A673 (cell line): ENCODE results near the gene CRADD. TPM values are rescaled to one million over a fixed set of nuclear protein-coding genes. Genes with fewer than 3 reads are reported as not detected.

ENCODE experiments used
- BruUV-seq: library from RNA; stranded (reverse); fragments of 400-500 nt; replicated peaks from 2 replicates; lab custom pipeline; 2021; lab: Mats Ljungman, UMichigan
- CTCF ChIA-PET: fragments of 300-600 bp; sonication (Branson Sonifier 250); formaldehyde crosslinking; loops from one replicate; lab custom pipeline; 2022; ENCODE audit warnings: antibody characterized with exemption; lab: Charles Lee
- POLR2A ChIA-PET: fragments of 300-600 bp; sonication (Branson Sonifier 250); formaldehyde crosslinking; loops from one replicate; lab custom pipeline; 2022; ENCODE audit warnings: antibody characterized with exemption; ENCODE audit not compliant: low non-redundant PET; lab: Charles Lee
- DNase-seq: peaks from one replicate; pipeline ENCODE4 v3.0.0-alpha.2; 2015; ENCODE audit warnings: low spot score
- H3K27ac ChIP-seq: fragments of 200-600 bp; sonication (generic); 2 replicates; pipeline ENCODE4 v1.5.1; 2016; ENCODE audit warnings: mixed run types, low read depth, mild to moderate bottlenecking, mixed read lengths, antibody characterized with exemption, low read length; ENCODE audit not compliant: poor library complexity, severe bottlenecking
- H3K27me3 ChIP-seq: fragments of 200-600 bp; sonication (generic); replicated peaks from 2 replicates; pipeline ENCODE4 v1.6.1; 2017; ENCODE audit warnings: mixed run types, low read depth, mild to moderate bottlenecking, mixed read lengths, antibody characterized with exemption, low read length; ENCODE audit not compliant: insufficient read depth, poor library complexity
- H3K36me3 ChIP-seq: fragments of 200-600 bp; sonication (generic); 2 replicates; pipeline ENCODE4 v1.6.1; 2016; ENCODE audit warnings: mixed run types, mild to moderate bottlenecking, mixed read lengths, antibody characterized with exemption, low read length; ENCODE audit not compliant: insufficient read depth, poor library complexity, severe bottlenecking
- H3K4me1 ChIP-seq: fragments of 200-600 bp; sonication (generic); 2 replicates; pipeline ENCODE4 v1.6.1; 2017; ENCODE audit warnings: mixed run types, mild to moderate bottlenecking, mixed read lengths, antibody characterized with exemption, low read length; ENCODE audit not compliant: insufficient read depth, poor library complexity, severe bottlenecking
- H3K4me3 ChIP-seq: fragments of 200-600 bp; sonication (generic); 2 replicates; pipeline ENCODE4 v1.5.1; 2016; ENCODE audit warnings: low read depth, mixed run types, mild to moderate bottlenecking, mixed read lengths, low read length; ENCODE audit not compliant: poor library complexity, severe bottlenecking
- H3K9me3 ChIP-seq: fragments of 200-600 bp; sonication (generic); 2 replicates; pipeline ENCODE4 v1.6.1; 2016; ENCODE audit warnings: mixed run types, low read depth, mild to moderate bottlenecking, mixed read lengths, antibody characterized with exemption, low read length; ENCODE audit not compliant: poor library complexity, severe bottlenecking
- EZH2 ChIP-seq: fragments of 200-600 bp; sonication (generic); IDR thresholded peaks from 2 replicates; pipeline ENCODE4 v1.6.1; 2017; ENCODE audit warnings: borderline replicate concordance, low read depth, mild to moderate bottlenecking, mixed read lengths, antibody characterized with exemption, low read length; ENCODE audit not compliant: poor library complexity, severe bottlenecking
- intact Hi-C: fragments of 100-400 bp; cut with micrococcal nuclease; formaldehyde crosslinking; loops from one replicate; pipeline ENCODE4 v1.10.0; 2022; ENCODE audit not compliant: unreplicated experiment
- total RNA-seq: library from RNA; stranded (reverse); gene quantifications from 2 replicates; pipeline ENCODE4 v1.2.3, GENCODE V29; 2021
- TF ChIP-seq, protein P1 (sequence below): fragments of 300-800, 200-600 bp; sonication (generic); conservative IDR thresholded peaks from 2 replicates; pipeline ENCODE4 v1.5.1; 2017; ENCODE audit warnings: low read depth, mild to moderate bottlenecking, antibody characterized with exemption, low read length, moderate library complexity, mixed read lengths

CRADD gene
- total RNA-seq, 1 experiment from 2014 or later, result 9.1 TPM

DNA sequence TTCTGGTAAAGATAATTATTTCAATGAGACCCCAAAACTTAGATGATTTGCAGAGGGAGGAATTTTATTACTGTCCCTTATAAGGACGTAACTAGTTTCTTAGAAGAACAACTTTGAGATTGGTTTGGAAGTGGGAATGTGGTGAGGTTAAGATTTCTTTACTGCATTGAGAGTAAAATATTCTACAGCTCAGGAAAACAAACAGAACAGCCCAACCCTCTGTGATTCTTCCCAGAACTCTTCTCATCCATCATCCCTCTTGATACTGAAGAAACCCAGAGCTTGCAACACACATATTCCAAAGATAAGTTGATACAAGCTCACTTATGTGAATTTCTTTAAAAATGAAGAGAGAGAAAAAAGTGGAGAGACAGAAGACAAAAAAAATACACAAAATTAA, 234.2 kb downstream of the CRADD start:
- Histone ChIP-seq H3K27me3 (no peaks in the 10 kb centered on the region), H3K36me3 (no peaks in the 10 kb centered on the region), H3K27ac (no peak overlapping the region), H3K4me1 (peaks cover 4% of the 10 kb centered on the region), H3K4me3 (no peak overlapping the region), H3K9me3 (no peaks in the 10 kb centered on the region)
- intact Hi-C loops, result no loop called here
- BruUV-seq, result no TSS peak
- no peak for DNase-seq
- CTCF ChIA-PET, result no interaction called here
- TF ChIP-seq, protein P1, sequence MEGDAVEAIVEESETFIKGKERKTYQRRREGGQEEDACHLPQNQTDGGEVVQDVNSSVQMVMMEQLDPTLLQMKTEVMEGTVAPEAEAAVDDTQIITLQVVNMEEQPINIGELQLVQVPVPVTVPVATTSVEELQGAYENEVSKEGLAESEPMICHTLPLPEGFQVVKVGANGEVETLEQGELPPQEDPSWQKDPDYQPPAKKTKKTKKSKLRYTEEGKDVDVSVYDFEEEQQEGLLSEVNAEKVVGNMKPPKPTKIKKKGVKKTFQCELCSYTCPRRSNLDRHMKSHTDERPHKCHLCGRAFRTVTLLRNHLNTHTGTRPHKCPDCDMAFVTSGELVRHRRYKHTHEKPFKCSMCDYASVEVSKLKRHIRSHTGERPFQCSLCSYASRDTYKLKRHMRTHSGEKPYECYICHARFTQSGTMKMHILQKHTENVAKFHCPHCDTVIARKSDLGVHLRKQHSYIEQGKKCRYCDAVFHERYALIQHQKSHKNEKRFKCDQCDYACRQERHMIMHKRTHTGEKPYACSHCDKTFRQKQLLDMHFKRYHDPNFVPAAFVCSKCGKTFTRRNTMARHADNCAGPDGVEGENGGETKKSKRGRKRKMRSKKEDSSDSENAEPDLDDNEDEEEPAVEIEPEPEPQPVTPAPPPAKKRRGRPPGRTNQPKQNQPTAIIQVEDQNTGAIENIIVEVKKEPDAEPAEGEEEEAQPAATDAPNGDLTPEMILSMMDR, result no peak
- no peak for TF ChIP-seq EZH2
- POLR2A ChIA-PET, result no interaction called here

DNA sequence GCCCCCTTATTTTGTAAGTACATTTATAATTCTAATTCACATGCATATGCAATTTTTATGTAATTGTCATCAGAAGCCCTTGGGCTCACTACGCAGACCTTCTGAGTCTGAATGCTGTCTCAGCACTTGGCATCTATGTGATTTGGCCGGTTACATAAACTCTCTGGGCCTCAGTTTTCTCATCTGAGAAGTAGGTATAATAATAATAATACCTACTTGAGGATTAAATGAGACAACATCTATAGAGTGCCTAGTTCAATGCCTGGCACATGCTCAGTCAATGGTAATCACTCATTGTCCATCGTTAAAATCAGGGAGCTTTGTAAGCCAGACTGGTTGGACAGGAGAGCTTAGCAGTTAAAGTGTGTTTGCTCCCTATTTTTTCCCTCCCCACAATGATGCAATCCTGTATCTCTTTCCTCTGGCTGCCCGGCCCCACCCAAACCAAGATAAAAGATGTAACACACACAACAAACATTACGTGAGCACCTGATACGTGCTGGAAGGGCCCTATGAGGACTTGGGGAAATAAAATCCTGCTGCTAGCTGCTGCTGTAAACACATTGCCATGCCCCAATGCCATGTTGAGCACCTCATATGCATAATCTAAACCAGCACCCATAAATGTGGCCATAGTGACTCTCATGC, 235.0 kb downstream of the CRADD start:
- H3K4me3 ChIP-seq, result no peak overlapping the region
- DNase-seq, result no peak
- TF ChIP-seq, protein P1, result no peak
- TF ChIP-seq EZH2, result no peak
- ChIA-PET POLR2A (no interaction called here), CTCF (no interaction called here)
- intact Hi-C loops, result no loop called here
- H3K27ac ChIP-seq, result no peak overlapping the region
- H3K27me3 ChIP-seq, result no peaks in the 10 kb centered on the region
- H3K4me1 ChIP-seq, result peaks cover 4% of the 10 kb centered on the region
- H3K9me3 ChIP-seq, result no peaks in the 10 kb centered on the region
- no peaks in the 10 kb centered on the region for H3K36me3 ChIP-seq
- no TSS peak for BruUV-seq

DNA sequence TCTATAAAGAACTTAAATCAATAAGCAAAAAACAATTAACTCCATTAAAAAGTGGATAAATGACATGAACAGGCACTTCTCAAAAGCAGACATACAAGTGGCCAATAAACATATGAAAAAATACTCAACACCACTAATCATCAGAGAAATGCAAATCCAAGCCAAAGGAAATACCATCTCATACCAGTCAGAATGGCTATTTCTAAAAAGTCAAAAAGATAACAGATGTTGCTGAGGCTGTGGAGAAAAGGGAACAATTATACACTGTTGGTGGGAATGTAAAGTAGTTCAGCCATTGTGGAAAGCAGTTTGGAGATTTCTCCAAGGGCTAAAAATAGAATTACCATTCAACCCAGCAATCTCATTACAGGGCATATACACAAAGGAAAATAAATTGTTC, 236.7 kb downstream of the CRADD start:
- intact Hi-C loops, result no loop called here
- TF ChIP-seq, protein P1, result no peak
- no peak for TF ChIP-seq EZH2
- no peaks in the 10 kb centered on the region for H3K27me3 ChIP-seq
- H3K27ac ChIP-seq, result no peak overlapping the region
- DNase-seq, result peak; percentile 65
- BruUV-seq, result no TSS peak
- H3K36me3 ChIP-seq, result no peaks in the 10 kb centered on the region
- peaks cover 4% of the 10 kb centered on the region for H3K4me1 ChIP-seq
- no peaks in the 10 kb centered on the region for H3K9me3 ChIP-seq
- ChIA-PET POLR2A (no interaction called here), CTCF (no interaction called here)
- H3K4me3 ChIP-seq, result no peak overlapping the region
